Endodermal cell (in vitro differentiated cells): ENCODE results near the gene SOX15. TPM values are rescaled to one million over a fixed set of nuclear protein-coding genes. Genes with fewer than 3 reads are reported as not detected.

ENCODE experiments used
- DNase-seq: peaks from one replicate; pipeline ENCODE4 v3.0.0-alpha.2; 2017
- H3K27ac ChIP-seq: 2 replicates; pipeline ENCODE4 v1.5.1; 2013; ENCODE audit warnings: mild to moderate bottlenecking, low read depth, low read length, moderate library complexity
- H3K27me3 ChIP-seq: 2 replicates; pipeline ENCODE4 v1.6.1; 2013; ENCODE audit warnings: mild to moderate bottlenecking, low read length, moderate library complexity; ENCODE audit not compliant: insufficient read depth, control insufficient read depth, poor library complexity, severe bottlenecking
- H3K36me3 ChIP-seq: 2 replicates; pipeline ENCODE4 v1.7.0; 2013; ENCODE audit warnings: mild to moderate bottlenecking, low read length, moderate library complexity; ENCODE audit not compliant: control insufficient read depth, insufficient read depth
- H3K4me1 ChIP-seq: one replicate; pipeline ENCODE4 v1.7.0; 2013; ENCODE audit warnings: low read length; ENCODE audit not compliant: control insufficient read depth, insufficient read depth
- H3K4me3 ChIP-seq: 2 replicates; pipeline ENCODE4 v1.5.1; 2013; ENCODE audit warnings: mild to moderate bottlenecking, low read length, moderate library complexity
- H3K9ac ChIP-seq: 2 replicates; pipeline ENCODE4 v1.6.1; 2013; ENCODE audit warnings: mild to moderate bottlenecking, low read length, moderate library complexity; ENCODE audit not compliant: poor library complexity, severe bottlenecking; ENCODE audit errors: extremely low read depth
- H3K9me3 ChIP-seq: 2 replicates; pipeline ENCODE4 v1.6.1; 2013; ENCODE audit warnings: mild to moderate bottlenecking, low read length, moderate library complexity; ENCODE audit not compliant: control insufficient read depth
- H3K27ac Mint-ChIP-seq: 2 replicates; pipeline ENCODE4 v1.8.0; 2020; ENCODE audit warnings: mixed read lengths
- H3K27me3 Mint-ChIP-seq: 2 replicates; pipeline ENCODE4 v1.8.0; 2021; ENCODE audit warnings: mild to moderate bottlenecking, mixed read lengths; ENCODE audit not compliant: insufficient read depth
- H3K36me3 Mint-ChIP-seq: 2 replicates; pipeline ENCODE4 v1.8.0; 2020; ENCODE audit warnings: low read depth, mixed read lengths
- H3K4me1 Mint-ChIP-seq: 2 replicates; pipeline ENCODE4 v1.8.0; 2020; ENCODE audit warnings: mixed read lengths
- H3K4me3 Mint-ChIP-seq: 2 replicates; pipeline ENCODE4 v1.8.0; 2020; ENCODE audit warnings: mild to moderate bottlenecking, moderate library complexity, mixed read lengths
- H3K9me3 Mint-ChIP-seq: 2 replicates; pipeline ENCODE4 v1.8.0; 2020; ENCODE audit warnings: mild to moderate bottlenecking, mixed read lengths
- WGBS, 2 experiments: methylation state at CpG; one replicate each; pipeline versions ENCODE4 v1.1.5 to v1.1.7; 2013; ENCODE audit warnings: missing lambda C conversion rate in 2 of 2, mixed read lengths in 1 of 2; ENCODE audit not compliant: insufficient coverage in 1 of 2, insufficient read length in 1 of 2; 5-methylcytosine and 5-hydroxymethylcytosine counted together
- total RNA-seq, 2 donors: library from RNA; stranded (reverse); fragmentation: NEBNext Ultra II Directional in 1 of 2; extraction: Animal tissue kit (Norgen Biotek cat#: 25700) in 1 of 2; gene quantifications; 2 replicates in 1 of 2; 3 replicates in 1 of 2; pipeline ENCODE4 v1.2.1, GENCODE V29; 2021
- TF ChIP-seq, protein P1 (sequence below): fragments of 200-600 bp; sonication (generic); conservative IDR thresholded peaks from 2 replicates; pipeline ENCODE4 v1.5.0; 2021; ENCODE audit warnings: antibody characterized with exemption, mild to moderate bottlenecking

SOX15 gene
- total RNA-seq, 2 donors from 2014 or later: 6.4 to 7.3 TPM

DNA sequence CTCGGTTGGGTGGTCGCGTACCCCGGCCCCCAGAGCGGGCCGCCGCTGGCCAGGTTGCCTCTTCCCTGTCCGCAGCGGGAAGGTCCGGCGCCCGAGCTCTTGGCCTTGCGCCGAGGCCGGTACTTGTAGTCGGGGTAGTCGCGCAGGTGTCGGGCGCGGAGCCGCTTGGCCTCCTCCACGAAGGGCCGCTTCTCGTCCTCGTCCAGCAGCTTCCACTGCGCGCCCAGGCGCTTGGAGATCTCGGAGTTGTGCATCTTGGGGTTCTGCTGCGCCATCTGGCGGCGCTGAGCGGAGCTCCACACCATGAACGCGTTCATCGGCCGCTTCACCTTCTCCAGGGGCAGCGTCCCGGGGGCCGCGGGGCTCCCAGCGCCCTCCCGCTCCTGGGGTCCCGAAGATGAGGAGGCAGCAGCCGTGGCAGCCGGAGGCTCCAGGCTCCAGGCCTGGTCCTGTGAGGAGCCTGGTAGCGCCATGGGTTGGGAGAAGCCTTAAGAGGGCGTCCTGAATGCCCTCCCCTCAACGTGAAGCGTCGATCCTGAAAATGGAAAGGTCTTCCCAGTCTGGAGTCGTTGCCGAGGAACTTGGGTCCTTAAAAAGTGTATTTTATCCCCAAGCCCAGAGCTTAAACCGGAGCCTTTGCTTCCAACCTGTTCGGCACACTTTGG lies 558 bp downstream of the SOX15 start:
- Histone ChIP-seq H3K27ac (no peak overlapping the region), H3K36me3 (peaks cover 72% of the 10 kb centered on the region), H3K4me3 (peak overlapping the region; percentile 45), H3K27me3 (no peaks in the 10 kb centered on the region), H3K9ac (peak overlapping the region; percentile 3), H3K9me3 (no peaks in the 10 kb centered on the region), H3K4me1 (peaks cover 12% of the 10 kb centered on the region)
- DNase-seq: peak; percentile 97
- Mint-ChIP-seq H3K4me3 (peak overlapping the region; percentile 53), H3K27me3 (no peaks in the 10 kb centered on the region), H3K27ac (peak overlapping the region; percentile 80), H3K4me1 (peaks cover 23% of the 10 kb centered on the region), H3K9me3 (no peaks in the 10 kb centered on the region), H3K36me3 (peaks cover 48% of the 10 kb centered on the region)
- WGBS, 2 experiments: 49 to 68% methylated on average over 32 to 56 of the region's 56 CpGs
- TF ChIP-seq, protein P1, sequence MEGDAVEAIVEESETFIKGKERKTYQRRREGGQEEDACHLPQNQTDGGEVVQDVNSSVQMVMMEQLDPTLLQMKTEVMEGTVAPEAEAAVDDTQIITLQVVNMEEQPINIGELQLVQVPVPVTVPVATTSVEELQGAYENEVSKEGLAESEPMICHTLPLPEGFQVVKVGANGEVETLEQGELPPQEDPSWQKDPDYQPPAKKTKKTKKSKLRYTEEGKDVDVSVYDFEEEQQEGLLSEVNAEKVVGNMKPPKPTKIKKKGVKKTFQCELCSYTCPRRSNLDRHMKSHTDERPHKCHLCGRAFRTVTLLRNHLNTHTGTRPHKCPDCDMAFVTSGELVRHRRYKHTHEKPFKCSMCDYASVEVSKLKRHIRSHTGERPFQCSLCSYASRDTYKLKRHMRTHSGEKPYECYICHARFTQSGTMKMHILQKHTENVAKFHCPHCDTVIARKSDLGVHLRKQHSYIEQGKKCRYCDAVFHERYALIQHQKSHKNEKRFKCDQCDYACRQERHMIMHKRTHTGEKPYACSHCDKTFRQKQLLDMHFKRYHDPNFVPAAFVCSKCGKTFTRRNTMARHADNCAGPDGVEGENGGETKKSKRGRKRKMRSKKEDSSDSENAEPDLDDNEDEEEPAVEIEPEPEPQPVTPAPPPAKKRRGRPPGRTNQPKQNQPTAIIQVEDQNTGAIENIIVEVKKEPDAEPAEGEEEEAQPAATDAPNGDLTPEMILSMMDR: peak; percentile 95

DNA sequence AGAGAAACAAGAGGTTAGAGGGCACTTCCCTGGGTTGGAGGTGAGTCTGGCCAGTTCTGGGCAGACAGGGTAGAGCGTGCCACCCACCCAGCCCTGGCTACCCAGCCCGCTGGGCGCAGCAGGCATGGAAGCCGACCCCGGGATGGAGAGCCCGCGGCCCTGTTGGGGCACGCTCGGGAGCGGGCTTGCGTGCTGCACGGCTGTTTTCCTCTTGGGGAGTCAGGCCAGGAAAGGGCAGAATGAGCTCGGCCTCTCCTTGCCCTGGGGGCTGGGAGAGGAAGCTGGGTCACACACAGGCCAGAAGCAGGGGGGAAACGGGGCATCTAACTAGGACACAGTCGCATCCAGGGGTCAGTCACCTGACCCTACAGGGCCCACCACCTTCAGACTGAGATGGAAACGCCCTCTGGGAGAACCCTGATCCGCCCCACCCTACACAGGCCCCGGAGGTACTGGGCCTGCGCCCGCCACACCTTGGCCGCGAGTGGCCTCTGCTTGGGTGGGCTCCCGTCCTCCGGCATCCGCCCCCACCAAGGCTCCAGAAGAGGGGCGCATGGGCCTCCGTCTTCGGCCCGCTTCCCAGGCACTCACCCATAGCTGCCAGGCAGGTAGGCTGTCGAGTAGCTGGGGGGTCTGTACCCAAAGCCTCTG lies 1.2 kb downstream of the SOX15 start:
- TF ChIP-seq, protein P1: no peak
- H3K9ac ChIP-seq: no peak overlapping the region
- peak overlapping the region; percentile 53 for H3K4me3 Mint-ChIP-seq
- H3K4me3 ChIP-seq: peak overlapping the region; percentile 45
- peaks cover 12% of the 10 kb centered on the region for H3K4me1 ChIP-seq
- no peak overlapping the region for H3K27ac Mint-ChIP-seq
- peaks cover 24% of the 10 kb centered on the region for H3K4me1 Mint-ChIP-seq
- 88 to 92% methylated on average over 8 to 30 of the region's 30 CpGs for WGBS, 2 experiments
- H3K27ac ChIP-seq: no peak overlapping the region
- peaks cover 41% of the 10 kb centered on the region for H3K36me3 Mint-ChIP-seq
- peak; percentile 74 for DNase-seq
- H3K36me3 ChIP-seq: peaks cover 66% of the 10 kb centered on the region
- H3K9me3 Mint-ChIP-seq: no peaks in the 10 kb centered on the region
- no peaks in the 10 kb centered on the region for H3K27me3 Mint-ChIP-seq
- H3K9me3 ChIP-seq: no peaks in the 10 kb centered on the region
- H3K27me3 ChIP-seq: no peaks in the 10 kb centered on the region

DNA sequence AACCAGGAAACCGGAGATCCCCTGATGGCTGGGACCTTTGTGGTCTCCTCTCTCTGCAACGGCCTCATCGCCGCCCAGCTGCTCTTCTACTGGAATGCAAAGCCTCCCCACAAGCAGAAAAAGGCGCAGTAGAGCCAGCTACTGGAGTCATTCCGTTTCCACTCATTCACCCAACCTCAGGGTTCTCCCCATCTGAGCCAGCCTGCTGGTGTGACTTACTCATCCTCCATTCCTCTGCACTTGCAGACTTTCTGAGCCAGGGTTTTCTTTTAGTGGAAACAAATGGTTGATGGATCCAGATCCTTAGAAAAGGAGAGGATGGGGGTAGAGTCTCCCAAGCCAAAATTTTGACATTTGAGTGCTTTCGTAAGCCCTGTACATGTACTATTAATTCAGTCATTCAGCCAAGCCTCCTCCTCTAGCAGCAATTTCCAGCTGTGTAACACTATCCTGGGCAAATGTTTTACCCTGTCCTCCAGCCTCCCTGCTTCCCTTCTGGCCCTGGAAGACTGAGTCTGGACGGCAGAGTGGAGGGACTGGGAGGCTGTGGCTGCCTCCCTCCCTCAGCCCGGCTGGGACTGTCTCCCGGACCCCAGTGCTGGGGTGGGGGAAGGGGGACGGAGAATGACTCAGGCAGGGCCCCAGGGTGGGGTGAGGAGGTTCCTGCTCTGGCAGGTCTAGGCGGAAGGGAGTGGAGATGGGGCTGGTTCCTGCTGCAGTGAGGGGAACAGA lies 2.3 kb downstream of the SOX15 start:
- 72 to 84% methylated on average over 5 to 12 of the region's 12 CpGs for WGBS, 2 experiments
- Histone ChIP-seq H3K9me3 (no peaks in the 10 kb centered on the region), H3K36me3 (peaks cover 55% of the 10 kb centered on the region), H3K27ac (no peak overlapping the region), H3K9ac (no peak overlapping the region), H3K27me3 (no peaks in the 10 kb centered on the region), H3K4me1 (peaks cover 15% of the 10 kb centered on the region), H3K4me3 (no peak overlapping the region)
- H3K36me3 Mint-ChIP-seq: peaks cover 32% of the 10 kb centered on the region
- H3K27ac Mint-ChIP-seq: no peak overlapping the region
- peak overlapping the region; percentile 53 for H3K4me3 Mint-ChIP-seq
- DNase-seq: peak; percentile 51
- no peaks in the 10 kb centered on the region for H3K27me3 Mint-ChIP-seq
- TF ChIP-seq, protein P1: no peak
- H3K4me1 Mint-ChIP-seq: peaks cover 24% of the 10 kb centered on the region
- H3K9me3 Mint-ChIP-seq: no peaks in the 10 kb centered on the region
